GM23338 (cell line): ENCODE measurements around the gene DSCAML1. TPM values are rescaled to one million over a fixed set of nuclear protein-coding genes. Genes with fewer than 3 reads are reported as not detected.

Experiments used
- ATAC-seq: fragments of 200-7000 bp; cut with Tn5 transposase; 3 replicates; pipeline ENCODE4 v1.9.1; 2020
- DNase-seq: peaks from one replicate; pipeline ENCODE4 v3.0.0-alpha.2; 2015; ENCODE audit warnings: low spot score
- H2AFZ ChIP-seq: fragments of 200-600 bp; sonication (generic); 2 replicates; pipeline ENCODE4 v1.8.0; 2016; ENCODE audit warnings: antibody characterized with exemption, mild to moderate bottlenecking, moderate library complexity
- H3F3A ChIP-seq: fragments of 200-600 bp; sonication (generic); replicated peaks from 2 replicates; pipeline ENCODE4 v1.8.0; 2017; ENCODE audit warnings: antibody characterized with exemption, mixed run types, low read depth
- H3K27ac ChIP-seq: fragments of 200-600 bp; sonication (generic); 2 replicates; pipeline ENCODE4 v1.6.1; 2016; ENCODE audit warnings: low read depth
- H3K27me3 ChIP-seq: fragments of 200-600 bp; sonication (generic); 2 replicates; pipeline ENCODE4 v1.8.0; 2016; ENCODE audit warnings: mild to moderate bottlenecking, mixed run types, moderate library complexity; ENCODE audit not compliant: insufficient read depth
- H3K36me3 ChIP-seq: fragments of 200-600 bp; sonication (generic); 2 replicates; pipeline ENCODE4 v1.8.0; 2016; ENCODE audit warnings: mild to moderate bottlenecking; ENCODE audit not compliant: insufficient read depth
- H3K4me1 ChIP-seq: fragments of 200-600 bp; sonication (generic); 2 replicates; pipeline ENCODE4 v1.8.0; 2016; ENCODE audit warnings: mild to moderate bottlenecking, moderate library complexity; ENCODE audit not compliant: insufficient read depth
- H3K4me2 ChIP-seq: fragments of 200-600 bp; sonication (generic); 2 replicates; pipeline ENCODE4 v1.7.1; 2017; ENCODE audit warnings: mixed run types
- H3K4me3 ChIP-seq: fragments of 200-600 bp; sonication (generic); 2 replicates; pipeline ENCODE4 v1.6.1; 2016; ENCODE audit warnings: mixed run types
- H3K79me2 ChIP-seq: fragments of 200-600 bp; sonication (generic); replicated peaks from 2 replicates; pipeline ENCODE4 v1.8.0; 2017; ENCODE audit warnings: mild to moderate bottlenecking; ENCODE audit not compliant: insufficient read depth
- H3K9me2 ChIP-seq: fragments of 200-600 bp; sonication (generic); 2 replicates; pipeline ENCODE4 v1.8.0; 2017; ENCODE audit not compliant: insufficient read depth
- H4K20me1 ChIP-seq: fragments of 200-600 bp; sonication (generic); replicated peaks from 2 replicates; pipeline ENCODE4 v1.8.0; 2017; ENCODE audit warnings: mild to moderate bottlenecking; ENCODE audit not compliant: insufficient read depth
- H3K27ac Mint-ChIP-seq: 2 replicates; pipeline ENCODE4 v1.8.0; 2020; ENCODE audit warnings: inconsistent platforms, mild to moderate bottlenecking, moderate library complexity, mixed read lengths
- H3K27me3 Mint-ChIP-seq: 3 replicates; pipeline ENCODE4 v1.8.0; 2022; ENCODE audit warnings: low read depth, mild to moderate bottlenecking, moderate library complexity, mixed read lengths, inconsistent platforms; ENCODE audit not compliant: insufficient read depth, poor library complexity
- H3K36me3 Mint-ChIP-seq: 3 replicates; pipeline ENCODE4 v1.8.0; 2021; ENCODE audit warnings: low read depth, mild to moderate bottlenecking, inconsistent platforms, moderate library complexity, mixed read lengths
- H3K4me1 Mint-ChIP-seq: 3 replicates; pipeline ENCODE4 v1.8.0; 2020; ENCODE audit warnings: mild to moderate bottlenecking, inconsistent platforms, mixed read lengths
- H3K4me3 Mint-ChIP-seq: 3 replicates; pipeline ENCODE4 v1.8.0; 2021; ENCODE audit warnings: moderate library complexity, mild to moderate bottlenecking, inconsistent platforms, mixed read lengths
- H3K9me3 Mint-ChIP-seq: 3 replicates; pipeline ENCODE4 v1.8.0; 2020; ENCODE audit warnings: moderate library complexity, mild to moderate bottlenecking, inconsistent platforms, mixed read lengths
- CREB1 ChIP-seq: fragments of 250-450 bp; sonication (Bioruptor Pico); IDR thresholded peaks from 2 replicates; pipeline ENCODE4 v1.5.0; 2020; ENCODE audit warnings: low read depth, mild to moderate bottlenecking, moderate library complexity
- CTCF ChIP-seq, 2 experiments: fragments of 200-600 bp in 1 of 2; sonication (generic) in 1 of 2; conservative IDR thresholded peaks; 2 replicates each; pipeline versions ENCODE4 v1.5.1 to v1.6.1; 2016 to 2017; ENCODE audit warnings: antibody characterized with exemption in 2 of 2, low read depth in 2 of 2, mild to moderate bottlenecking in 2 of 2, moderate library complexity in 1 of 2
- EZH2 ChIP-seq: fragments of 200-600 bp; sonication (generic); IDR thresholded peaks from one replicate; pipeline ENCODE4 v1.8.0; 2017; ENCODE audit warnings: antibody characterized with exemption, mild to moderate bottlenecking, low read depth; ENCODE audit not compliant: unreplicated experiment
- EZH2phosphoT487 ChIP-seq: fragments of 200-600 bp; sonication (generic); IDR thresholded peaks from one replicate; pipeline ENCODE4 v1.8.1; 2018; ENCODE audit warnings: antibody characterized with exemption; ENCODE audit not compliant: unreplicated experiment
- JUNB ChIP-seq: IDR thresholded peaks from one replicate; pipeline ENCODE4 v1.6.1; 2016; ENCODE audit warnings: antibody characterized with exemption; ENCODE audit not compliant: unreplicated experiment
- NANOG ChIP-seq: IDR thresholded peaks from 2 replicates; pipeline ENCODE4 v1.6.1; 2016; ENCODE audit warnings: antibody characterized with exemption, borderline replicate concordance
- POLR2AphosphoS5 ChIP-seq: IDR thresholded peaks from 2 replicates; pipeline ENCODE4 v1.6.1; 2016; ENCODE audit warnings: antibody characterized with exemption, low read depth
- STAT1 ChIP-seq: IDR thresholded peaks from one replicate; pipeline ENCODE4 v1.6.1; 2016; ENCODE audit warnings: antibody characterized with exemption; ENCODE audit not compliant: unreplicated experiment
- ZNF114 ChIP-seq: fragments of 250-450 bp; sonication (Bioruptor Pico); IDR thresholded peaks from 2 replicates; pipeline ENCODE4 v1.5.0; 2020; ENCODE audit warnings: mild to moderate bottlenecking, moderate library complexity
- ZNF331 ChIP-seq: fragments of 250-450 bp; sonication (Bioruptor Pico); IDR thresholded peaks from 2 replicates; pipeline ENCODE4 v1.5.0; 2020; ENCODE audit warnings: low read depth, mild to moderate bottlenecking, moderate library complexity
- polyA plus RNA-seq: library from polyadenylated mRNA; unstranded; fragments of >200 nt; fragmentation: Nextera tagmentation; extraction: Ambion mirVana; gene quantifications from 2 replicates; pipeline ENCODE4 v1.2.1, GENCODE V29; 2016
- total RNA-seq: library from RNA; depleted of rRNA; stranded (reverse); fragments of >200 nt; shearing (Covaris generic); gene quantifications from 2 replicates; pipeline ENCODE4 v1.2.3, GENCODE V29; 2014
- TF ChIP-seq, protein P1 (sequence below): IDR thresholded peaks from one replicate; pipeline ENCODE4 v1.6.1; 2018; ENCODE audit warnings: antibody characterized with exemption; ENCODE audit not compliant: unreplicated experiment
- TF ChIP-seq, protein P2 (sequence below): IDR thresholded peaks from 2 replicates; pipeline ENCODE4 v1.6.1; 2016; ENCODE audit warnings: antibody characterized with exemption

DSCAML1 gene
- total and polyA plus RNA-seq, 2 experiments from 2014 or later: 0.17 TPM; not detected in 1

DNA sequence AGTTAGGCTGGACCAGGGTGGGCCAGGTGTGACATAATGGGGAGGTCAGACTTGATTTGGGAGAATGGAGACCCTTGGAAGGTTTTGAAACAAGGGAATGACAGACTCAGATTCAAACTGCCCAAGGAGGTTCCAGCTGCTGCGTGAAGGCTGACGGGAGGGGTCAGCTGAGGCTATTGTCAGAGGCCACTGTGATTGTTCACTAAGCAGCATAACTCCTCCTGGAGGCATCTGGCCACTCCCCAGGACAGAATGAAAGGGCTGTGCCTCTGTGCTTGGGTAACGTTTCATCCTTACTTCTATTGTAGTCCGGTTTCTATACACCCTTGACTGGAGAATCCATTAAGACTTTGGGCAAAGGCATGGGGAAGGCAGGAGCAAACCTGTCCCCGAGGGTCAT lies 126.6 kb downstream of the DSCAML1 start:
- H3K4me3 Mint-ChIP-seq: peak overlapping the region; percentile 47; the same call in 1 of the 3 replicates
- H3K36me3 ChIP-seq: no peaks in the 10 kb centered on the region
- H3K4me1 ChIP-seq: peaks cover 21% of the 10 kb centered on the region
- no peaks in the 10 kb centered on the region for H3K27me3 ChIP-seq
- H2AFZ ChIP-seq: no peak overlapping the region
- H3K27me3 Mint-ChIP-seq: peaks cover 9% of the 10 kb centered on the region
- peaks cover 59% of the 10 kb centered on the region for H3K4me1 Mint-ChIP-seq
- H3F3A ChIP-seq: 0 out of 2 replicates have a peak, but pooled peaks cover 6% of the 10 kb centered on the region
- TF ChIP-seq, protein P1, sequence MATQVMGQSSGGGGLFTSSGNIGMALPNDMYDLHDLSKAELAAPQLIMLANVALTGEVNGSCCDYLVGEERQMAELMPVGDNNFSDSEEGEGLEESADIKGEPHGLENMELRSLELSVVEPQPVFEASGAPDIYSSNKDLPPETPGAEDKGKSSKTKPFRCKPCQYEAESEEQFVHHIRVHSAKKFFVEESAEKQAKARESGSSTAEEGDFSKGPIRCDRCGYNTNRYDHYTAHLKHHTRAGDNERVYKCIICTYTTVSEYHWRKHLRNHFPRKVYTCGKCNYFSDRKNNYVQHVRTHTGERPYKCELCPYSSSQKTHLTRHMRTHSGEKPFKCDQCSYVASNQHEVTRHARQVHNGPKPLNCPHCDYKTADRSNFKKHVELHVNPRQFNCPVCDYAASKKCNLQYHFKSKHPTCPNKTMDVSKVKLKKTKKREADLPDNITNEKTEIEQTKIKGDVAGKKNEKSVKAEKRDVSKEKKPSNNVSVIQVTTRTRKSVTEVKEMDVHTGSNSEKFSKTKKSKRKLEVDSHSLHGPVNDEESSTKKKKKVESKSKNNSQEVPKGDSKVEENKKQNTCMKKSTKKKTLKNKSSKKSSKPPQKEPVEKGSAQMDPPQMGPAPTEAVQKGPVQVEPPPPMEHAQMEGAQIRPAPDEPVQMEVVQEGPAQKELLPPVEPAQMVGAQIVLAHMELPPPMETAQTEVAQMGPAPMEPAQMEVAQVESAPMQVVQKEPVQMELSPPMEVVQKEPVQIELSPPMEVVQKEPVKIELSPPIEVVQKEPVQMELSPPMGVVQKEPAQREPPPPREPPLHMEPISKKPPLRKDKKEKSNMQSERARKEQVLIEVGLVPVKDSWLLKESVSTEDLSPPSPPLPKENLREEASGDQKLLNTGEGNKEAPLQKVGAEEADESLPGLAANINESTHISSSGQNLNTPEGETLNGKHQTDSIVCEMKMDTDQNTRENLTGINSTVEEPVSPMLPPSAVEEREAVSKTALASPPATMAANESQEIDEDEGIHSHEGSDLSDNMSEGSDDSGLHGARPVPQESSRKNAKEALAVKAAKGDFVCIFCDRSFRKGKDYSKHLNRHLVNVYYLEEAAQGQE: no peak
- TF ChIP-seq EZH2 (no peak), JUNB (no peak), ZNF114 (no peak), CTCF (conservative IDR thresholded peaks at IDR 0.05; ENCODE audit: low read depth in 2 of 2) (no peak)
- no peaks in the 10 kb centered on the region for H3K79me2 ChIP-seq
- ATAC-seq (peak; percentile 14), DNase-seq (no peak)
- H3K4me2 ChIP-seq: peak overlapping the region; percentile 64
- H3K9me2 ChIP-seq: no peaks in the 10 kb centered on the region
- H3K27ac ChIP-seq: no peak overlapping the region
- H3K4me3 ChIP-seq: no peak overlapping the region
- H3K27ac Mint-ChIP-seq: no peak overlapping the region
- H3K9me3 Mint-ChIP-seq: no peaks in the 10 kb centered on the region
- no peaks in the 10 kb centered on the region for H3K36me3 Mint-ChIP-seq
- H4K20me1 ChIP-seq: no peaks in the 10 kb centered on the region

- Histone ChIP-seq H3K36me3 (no peaks in the 10 kb centered on the region), H3K79me2 (no peaks in the 10 kb centered on the region), H3K4me2 (no peak overlapping the region), H3K4me3 (no peak overlapping the region), H3K4me1 (peaks cover 23% of the 10 kb centered on the region), H2AFZ (no peak overlapping the region), H4K20me1 (no peaks in the 10 kb centered on the region), H3K9me2 (no peaks in the 10 kb centered on the region), H3K27ac (no peak overlapping the region), H3F3A (0 out of 2 replicates have a peak, but pooled peaks cover 6% of the 10 kb centered on the region), H3K27me3 (no peaks in the 10 kb centered on the region)
- Mint-ChIP-seq H3K4me3 (no peak overlapping the region), H3K27me3 (peaks cover 9% of the 10 kb centered on the region), H3K36me3 (no peaks in the 10 kb centered on the region), H3K4me1 (peaks cover 65% of the 10 kb centered on the region), H3K9me3 (no peaks in the 10 kb centered on the region), H3K27ac (no peak overlapping the region)
- DNase-seq: no peak
- no peak for ATAC-seq
- TF ChIP-seq CREB1 (CRISPR knock-in tag): no peak
- no peak for TF ChIP-seq ZNF114
- TF ChIP-seq EZH2phosphoT487: no peak
- TF ChIP-seq, protein P2, sequence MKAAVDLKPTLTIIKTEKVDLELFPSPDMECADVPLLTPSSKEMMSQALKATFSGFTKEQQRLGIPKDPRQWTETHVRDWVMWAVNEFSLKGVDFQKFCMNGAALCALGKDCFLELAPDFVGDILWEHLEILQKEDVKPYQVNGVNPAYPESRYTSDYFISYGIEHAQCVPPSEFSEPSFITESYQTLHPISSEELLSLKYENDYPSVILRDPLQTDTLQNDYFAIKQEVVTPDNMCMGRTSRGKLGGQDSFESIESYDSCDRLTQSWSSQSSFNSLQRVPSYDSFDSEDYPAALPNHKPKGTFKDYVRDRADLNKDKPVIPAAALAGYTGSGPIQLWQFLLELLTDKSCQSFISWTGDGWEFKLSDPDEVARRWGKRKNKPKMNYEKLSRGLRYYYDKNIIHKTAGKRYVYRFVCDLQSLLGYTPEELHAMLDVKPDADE: no peak
- TF ChIP-seq EZH2: no peak
- TF ChIP-seq POLR2AphosphoS5: no peak
- TF ChIP-seq STAT1: no peak
- no peak for TF ChIP-seq NANOG
- no peak for TF ChIP-seq ZNF331 (CRISPR knock-in tag)
- no peak for TF ChIP-seq CTCF (conservative IDR thresholded peaks at IDR 0.05; ENCODE audit: low read depth in 2 of 2)
- TF ChIP-seq, protein P1: no peak
- TF ChIP-seq JUNB: no peak
Observed at GRCh38 chr11:117669616-117670015, 127.4 kb downstream of the DSCAML1 start.
